HepG2 (cell line): Measurements from ENCODE around the gene DUSP2. TPM values are rescaled to one million over a fixed set of nuclear protein-coding genes. Genes with fewer than 3 reads are reported as not detected.

Experiments used
- ATAC-seq: fragments of 200-7000 bp; cut with Tn5 transposase; 3 replicates; pipeline ENCODE4 v1.9.1; 2020; ENCODE audit warnings: mild to moderate bottlenecking, moderate library complexity
- BruUV-seq: library from RNA; stranded (reverse); fragments of 400-500 nt; replicated peaks from 2 replicates; lab custom pipeline; 2021; lab: Mats Ljungman, UMichigan
- CTCF ChIA-PET: fragments of 300-600 bp; formaldehyde crosslinking; extraction: SDS; loops from one replicate; lab custom pipeline; 2021; ENCODE audit warnings: low total read pairs, inconsistent platforms, low intra/inter-chr PET ratio; lab: Yijun Ruan, JAX
- POLR2A ChIA-PET: fragments of 350-600 bp; sonication (Branson Sonifier 250); formaldehyde crosslinking; loops from one replicate; lab custom pipeline; 2020; ENCODE audit warnings: antibody characterized with exemption, inconsistent platforms; lab: Yijun Ruan, JAX
- DNase-seq: peaks from one replicate; pipeline ENCODE4 v3.0.0-alpha.2; 2015; ENCODE audit warnings: low spot score
- FAIRE-seq: peaks from 3 replicates; lab custom pipeline; 2011; peaks lifted over from hg19 to GRCh38; lab: Jason Lieb, UNC
- H2AFZ ChIP-seq: one replicate; pipeline ENCODE4 v1.6.1; 2011; ENCODE audit warnings: low read length, inconsistent platforms
- H3K27ac ChIP-seq: fragments of 300-600 bp; 3 replicates; pipeline ENCODE4 v1.8.0; 2011; ENCODE audit warnings: mixed run types, mild to moderate bottlenecking, mixed read lengths, low read length, inconsistent platforms; ENCODE audit not compliant: insufficient read depth; ENCODE audit errors: extremely low read length
- H3K27me3 ChIP-seq, 2 experiments: fragments of 200-600 bp in 1 of 2; 2 replicates in 1 of 2; 3 replicates in 1 of 2; pipeline versions ENCODE4 v1.6.0 to v1.8.0; 2011; ENCODE audit warnings: low read length in 2 of 2, mild to moderate bottlenecking in 2 of 2, moderate library complexity in 2 of 2, inconsistent platforms in 1 of 2; ENCODE audit not compliant: insufficient read depth in 2 of 2, control insufficient read depth in 1 of 2
- H3K36me3 ChIP-seq, 2 experiments: fragments of 200-600 bp in 1 of 2; replicated peaks in 1 of 2; 2 replicates in 1 of 2; 3 replicates in 1 of 2; pipeline versions ENCODE4 v1.5.1 to v1.8.0; 2011; ENCODE audit warnings: low read length in 2 of 2, inconsistent platforms in 1 of 2; ENCODE audit not compliant: insufficient read depth in 2 of 2, control insufficient read depth in 1 of 2
- H3K4me1 ChIP-seq: 2 replicates; pipeline ENCODE4 v1.5.1; 2012; ENCODE audit warnings: low read length, inconsistent platforms; ENCODE audit not compliant: insufficient read depth
- H3K4me2 ChIP-seq: 2 replicates; pipeline ENCODE4 v1.6.0; 2011; ENCODE audit warnings: low read depth, low read length, inconsistent platforms
- H3K4me3 ChIP-seq, 3 experiments: fragments of 200-600 bp in 1 of 3; sonication (generic), shearing (Covaris generic) in 1 of 3; replicated peaks in 1 of 3; 2 replicates each; pipeline ENCODE4 v1.5.1; 2011 to 2016; ENCODE audit warnings: low read length in 3 of 3, inconsistent platforms in 2 of 3, low read depth in 2 of 3, mild to moderate bottlenecking in 2 of 3, control low read depth in 1 of 3, mixed read lengths in 1 of 3; ENCODE audit not compliant: insufficient read depth in 1 of 3
- H3K79me2 ChIP-seq: one replicate; pipeline ENCODE4 v1.6.1; 2011; ENCODE audit warnings: low read length, inconsistent platforms; ENCODE audit not compliant: insufficient read depth
- H3K9ac ChIP-seq: 2 replicates; pipeline ENCODE4 v1.6.0; 2011; ENCODE audit warnings: mild to moderate bottlenecking, low read depth, low read length, inconsistent platforms; ENCODE audit not compliant: insufficient read depth
- H3K9me3 ChIP-seq: 2 replicates; pipeline ENCODE4 v1.5.1; 2012; ENCODE audit warnings: mild to moderate bottlenecking, low read length
- H4K20me1 ChIP-seq: 2 replicates; pipeline ENCODE4 v1.6.0; 2011; ENCODE audit warnings: inconsistent platforms, mild to moderate bottlenecking, low read length, moderate library complexity; ENCODE audit not compliant: insufficient read depth
- ETV6 ChIP-seq: sonication (generic); formaldehyde crosslinking; conservative IDR thresholded peaks from 2 replicates; pipeline ENCODE4 v1.4.0; 2020; ENCODE audit warnings: missing genetic modification reagents
- FOXK1 ChIP-seq: sonication (generic); formaldehyde crosslinking; IDR thresholded peaks from 2 replicates; pipeline ENCODE4 v1.4.0; 2020; ENCODE audit warnings: low read depth, missing genetic modification reagents, borderline replicate concordance
- GABPB1 ChIP-seq: IDR thresholded peaks from 2 replicates; pipeline ENCODE4 v1.6.1; 2016; ENCODE audit warnings: mild to moderate bottlenecking, missing genetic modification reagents, moderate library complexity, missing compliant biosample characterization
- HOXA7 ChIP-seq: sonication (generic); formaldehyde crosslinking; IDR thresholded peaks from 2 replicates; pipeline ENCODE4 v1.8.1; 2022; ENCODE audit warnings: mild to moderate bottlenecking, missing genetic modification reagents, moderate library complexity
- MTA3 ChIP-seq: sonication (generic); formaldehyde crosslinking; IDR thresholded peaks from 2 replicates; pipeline ENCODE4 v1.4.0; 2020; ENCODE audit warnings: missing genetic modification reagents
- POGZ ChIP-seq: sonication (generic); formaldehyde crosslinking; IDR thresholded peaks from 2 replicates; pipeline ENCODE4 v1.4.0; 2020; ENCODE audit warnings: mild to moderate bottlenecking, missing genetic modification reagents
- RFX1 ChIP-seq: fragments of 450-650 bp; IDR thresholded peaks from 2 replicates; pipeline ENCODE4 v1.6.1; 2017
- TCF7 ChIP-seq: sonication (generic); IDR thresholded peaks from 2 replicates; pipeline ENCODE4 v1.6.1; 2016; ENCODE audit warnings: antibody characterized with exemption, low read depth
- TOE1 ChIP-seq: sonication (generic); formaldehyde crosslinking; IDR thresholded peaks from 2 replicates; pipeline ENCODE4 v1.4.0; 2020; ENCODE audit warnings: mild to moderate bottlenecking, missing genetic modification reagents
- ZFP41 ChIP-seq: sonication (generic); formaldehyde crosslinking; IDR thresholded peaks from 2 replicates; pipeline ENCODE4 v1.4.0; 2020; ENCODE audit warnings: mild to moderate bottlenecking, missing genetic modification reagents, borderline replicate concordance
- ZMYM4 ChIP-seq: sonication (generic); formaldehyde crosslinking; IDR thresholded peaks from 2 replicates; pipeline ENCODE4 v1.8.1; 2023; ENCODE audit warnings: mild to moderate bottlenecking, missing genetic modification reagents
- ZNF766 ChIP-seq: sonication (generic); formaldehyde crosslinking; IDR thresholded peaks from 2 replicates; pipeline ENCODE4 v1.5.0; 2020; ENCODE audit warnings: missing genetic modification reagents, borderline replicate concordance
- ZNF839 ChIP-seq: sonication (generic); formaldehyde crosslinking; IDR thresholded peaks from 2 replicates; pipeline ENCODE4 v1.4.0; 2020; ENCODE audit warnings: missing genetic modification reagents, mild to moderate bottlenecking, borderline replicate concordance
- ZSCAN31 ChIP-seq: sonication (generic); formaldehyde crosslinking; IDR thresholded peaks from 2 replicates; pipeline ENCODE4 v1.5.0; 2020; ENCODE audit warnings: low read depth, mild to moderate bottlenecking, missing genetic modification reagents
- WGBS: methylation state at CpG from one replicate; pipeline ENCODE4 v1.1.6; 2017; ENCODE audit warnings: low lambda C conversion rate; 5-methylcytosine and 5-hydroxymethylcytosine counted together
- in situ Hi-C: cut with HindIII; loops from 2 replicates; pipeline ENCODE4 v1.10.0; 2017; ENCODE audit warnings: low pct_unique_long_range_greater_than_20kb; ENCODE audit not compliant: extremely low pct_ligation_motif_present
- intact Hi-C: fragments of 100-400 bp; cut with micrococcal nuclease; formaldehyde crosslinking; loops from one replicate; pipeline ENCODE4 v1.10.0; 2022; ENCODE audit not compliant: unreplicated experiment
- polyA plus RNA-seq, 8 experiments: library from polyadenylated mRNA; depleted of rRNA in 3 of 8; stranded (reverse) in 7 of 8; unstranded in 1 of 8; fragments of >200 nt; fragmentation: Illumina TruSeq in 4 of 8; extraction: Trizol in 4 of 8; gene quantifications; 2 replicates each; pipeline versions ENCODE4 v1.2.1 to v1.2.3, GENCODE V29; 2011 to 2016; ENCODE audit warnings: low read depth in 4 of 8, missing spikeins in 1 of 8, mixed read lengths in 1 of 8; ENCODE audit not compliant: insufficient read depth in 1 of 8
- total RNA-seq, 5 experiments: library from RNA; depleted of rRNA; stranded (reverse); fragments of >200 nt; fragmentation: Illumina TruSeq; extraction: Trizol; gene quantifications; 2 replicates each; pipeline ENCODE4 v1.2.3, GENCODE V29; 2016; ENCODE audit warnings: low read depth in 1 of 5
- TF ChIP-seq, protein P1 (sequence below): sonication (generic); formaldehyde crosslinking; IDR thresholded peaks from 2 replicates; pipeline ENCODE4 v1.5.0; 2020; ENCODE audit warnings: mild to moderate bottlenecking, missing genetic modification reagents
- TF ChIP-seq, protein P2 (sequence below): IDR thresholded peaks from 2 replicates; pipeline ENCODE4 v1.6.1; 2016; ENCODE audit warnings: low read depth, control low read depth

The DUSP2 gene
- total and polyA plus RNA-seq, 2 of the 13 experiments (the other 11 are each of a cell fraction or from before 2014, with no cell fraction given), result not detected

DNA sequence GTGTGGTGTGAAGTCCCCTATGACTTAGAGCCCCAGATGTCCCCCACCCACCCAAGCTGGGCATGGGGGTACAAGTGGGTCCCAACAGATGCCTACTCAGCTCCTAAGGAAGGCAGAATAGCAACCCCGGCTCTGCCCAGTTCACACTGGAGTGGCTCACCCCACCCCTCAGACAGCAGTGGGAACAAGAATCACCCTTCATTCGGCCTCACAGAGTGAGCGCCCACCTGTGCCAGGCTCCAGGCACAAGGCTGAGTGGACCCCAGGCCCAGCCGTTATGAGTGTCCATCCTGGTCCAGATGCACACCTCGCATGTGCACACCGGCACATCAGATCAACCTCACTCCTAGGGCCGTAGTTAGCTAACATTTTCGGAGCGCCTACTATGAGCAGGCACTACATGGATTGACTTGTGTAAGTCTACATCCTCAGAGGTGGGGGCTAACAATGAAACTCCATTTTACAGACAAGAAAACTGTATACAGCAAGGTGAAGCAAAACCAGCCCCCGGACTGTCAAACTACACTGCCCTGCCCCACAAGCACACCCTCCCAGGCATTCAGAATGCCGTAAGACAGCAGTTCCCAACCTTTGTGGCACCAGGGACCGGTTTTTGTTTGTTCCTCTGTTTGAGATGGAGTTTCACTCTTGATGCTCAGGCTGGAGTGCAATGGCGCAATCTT is 4.2 kb downstream of the DUSP2 start:
- in situ Hi-C loops, result loop anchor here (5.0 to 25.0 kb wide), 2 partner anchors 121 to 371 kb away; partner anchors contain the start of gene NEURL3
- POLR2A ChIA-PET, result no interaction called here

More for the DNA sequence above, 4.2 kb downstream of the DUSP2 start:
- 49% methylated on average over 12 of the region's 13 CpGs for WGBS
- TF ChIP-seq TCF7 (no peak), ETV6 (CRISPR knock-in tag) (no peak), RFX1 (no peak), FOXK1 (CRISPR knock-in tag) (no peak), ZFP41 (CRISPR knock-in tag) (no peak), ZNF839 (CRISPR knock-in tag) (no peak), ZSCAN31 (CRISPR knock-in tag) (no peak), POGZ (CRISPR knock-in tag) (no peak), ZNF766 (no peak), ZMYM4 (no peak), GABPB1 (CRISPR knock-in tag) (no peak), HOXA7 (CRISPR knock-in tag) (no peak), TOE1 (no peak), MTA3 (CRISPR knock-in tag) (no peak)
- TF ChIP-seq, protein P1, sequence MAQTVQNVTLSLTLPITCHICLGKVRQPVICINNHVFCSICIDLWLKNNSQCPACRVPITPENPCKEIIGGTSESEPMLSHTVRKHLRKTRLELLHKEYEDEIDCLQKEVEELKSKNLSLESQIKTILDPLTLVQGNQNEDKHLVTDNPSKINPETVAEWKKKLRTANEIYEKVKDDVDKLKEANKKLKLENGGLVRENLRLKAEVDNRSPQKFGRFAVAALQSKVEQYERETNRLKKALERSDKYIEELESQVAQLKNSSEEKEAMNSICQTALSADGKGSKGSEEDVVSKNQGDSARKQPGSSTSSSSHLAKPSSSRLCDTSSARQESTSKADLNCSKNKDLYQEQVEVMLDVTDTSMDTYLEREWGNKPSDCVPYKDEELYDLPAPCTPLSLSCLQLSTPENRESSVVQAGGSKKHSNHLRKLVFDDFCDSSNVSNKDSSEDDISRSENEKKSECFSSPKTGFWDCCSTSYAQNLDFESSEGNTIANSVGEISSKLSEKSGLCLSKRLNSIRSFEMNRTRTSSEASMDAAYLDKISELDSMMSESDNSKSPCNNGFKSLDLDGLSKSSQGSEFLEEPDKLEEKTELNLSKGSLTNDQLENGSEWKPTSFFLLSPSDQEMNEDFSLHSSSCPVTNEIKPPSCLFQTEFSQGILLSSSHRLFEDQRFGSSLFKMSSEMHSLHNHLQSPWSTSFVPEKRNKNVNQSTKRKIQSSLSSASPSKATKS (CRISPR knock-in tag), result no peak
- TF ChIP-seq, protein P2, sequence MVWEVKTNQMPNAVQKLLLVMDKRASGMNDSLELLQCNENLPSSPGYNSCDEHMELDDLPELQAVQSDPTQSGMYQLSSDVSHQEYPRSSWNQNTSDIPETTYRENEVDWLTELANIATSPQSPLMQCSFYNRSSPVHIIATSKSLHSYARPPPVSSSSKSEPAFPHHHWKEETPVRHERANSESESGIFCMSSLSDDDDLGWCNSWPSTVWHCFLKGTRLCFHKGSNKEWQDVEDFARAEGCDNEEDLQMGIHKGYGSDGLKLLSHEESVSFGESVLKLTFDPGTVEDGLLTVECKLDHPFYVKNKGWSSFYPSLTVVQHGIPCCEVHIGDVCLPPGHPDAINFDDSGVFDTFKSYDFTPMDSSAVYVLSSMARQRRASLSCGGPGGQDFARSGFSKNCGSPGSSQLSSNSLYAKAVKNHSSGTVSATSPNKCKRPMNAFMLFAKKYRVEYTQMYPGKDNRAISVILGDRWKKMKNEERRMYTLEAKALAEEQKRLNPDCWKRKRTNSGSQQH (CRISPR knock-in tag), result no peak
- Histone ChIP-seq H3K4me2 (no peak overlapping the region), H3K4me3 (no peak overlapping the region), H3K9me3 (no peaks in the 10 kb centered on the region), H3K36me3 (no peaks in the 10 kb centered on the region), H3K27ac (no peak overlapping the region), H2AFZ (no peak overlapping the region), H3K27me3 (peaks cover 8 to 49% of the 10 kb centered on the region in 2 experiments; a peak in 4 of 5 replicates), H3K4me1 (peaks cover 4% of the 10 kb centered on the region), H3K79me2 (no peaks in the 10 kb centered on the region), H4K20me1 (no peaks in the 10 kb centered on the region), H3K9ac (no peak overlapping the region)
- no TSS peak for BruUV-seq
- CTCF ChIA-PET, result interaction anchor here (1.4 to 2.7 kb wide), 2 partner anchors 32 to 33 kb away, joined by 4 to 33 read pairs; no protein-coding TSS in a partner anchor
- intact Hi-C loops, result no loop called here
- DNase-seq, result no peak
- FAIRE-seq, result no peak
- no peak for ATAC-seq
